Muscle of arm (tissue), 12 donors: ENCODE results near the gene CPSF6. TPM values are rescaled to one million over a fixed set of nuclear protein-coding genes. Genes with fewer than 3 reads are reported as not detected.
"Not testable (repeated sequence)": the region's sequence is repeated elsewhere in the genome, so short reads cannot be mapped to it uniquely, and the experiment has no call there.

ENCODE experiments used
- DNase-seq: peaks from one replicate; pipeline ENCODE4 v3.0.0-alpha.2; 2013
- polyA plus RNA-seq, 12 donors: library from polyadenylated mRNA; unstranded; fragments of 120-200 nt; gene quantifications; one replicate each; pipeline ENCODE4 v1.2.1, GENCODE V29; 2013; ENCODE audit not compliant: insufficient read length in 12 of 12

The CPSF6 gene
- polyA plus RNA-seq, 12 donors = 44.3 to 73.2 (median 59.0) TPM; not detected in 1

DNA sequence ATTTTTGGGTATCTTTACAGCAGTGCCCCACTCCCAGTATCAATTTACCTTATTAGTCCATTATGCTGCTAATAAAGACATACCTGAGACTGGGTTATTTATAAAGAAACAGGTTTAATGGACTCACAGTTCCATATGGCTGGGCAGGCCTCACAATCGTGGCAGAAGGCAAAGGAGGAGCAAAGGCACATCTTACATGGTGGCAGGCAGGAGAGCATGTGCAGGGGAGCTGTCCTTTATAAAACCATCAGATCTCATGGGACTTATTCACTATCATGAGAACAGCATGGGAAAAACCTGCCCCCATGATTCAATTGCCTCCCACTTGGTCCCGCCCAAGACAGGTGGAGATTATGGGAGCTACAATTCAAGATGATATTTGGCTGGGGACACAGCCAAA lies 77.9 kb downstream of the CPSF6 start:
- DNase-seq = not testable (repeated sequence)

GRCh38 chr12:69318225-69318624 lies 78.9 kb downstream of the CPSF6 start:
- DNase-seq = no peak

- DNase-seq = no peak
Observed at GRCh38 chr12:69321351-69321750, 82.0 kb downstream of the CPSF6 start.

Other genes with a start within 250 kb of the CPSF6 start
- 100 to 1,000 TPM in 1 of 12 donors, 10 to 100 TPM in 10, not detected in 1; 11.7 to 234 (median 22.2) TPM for gene LYZ, start 108.8 kb downstream of the CPSF6 start, polyA plus RNA-seq
- gene YEATS4, start 120.2 kb downstream of the CPSF6 start, polyA plus RNA-seq = 10 to 100 TPM in 10 of 12 donors, not detected in 2; 10.9 to 21.8 (median 16.9) TPM
- gene FRS2, start 230.8 kb downstream of the CPSF6 start, polyA plus RNA-seq = 10 to 100 TPM in 11 of 12 donors, not detected in 1; 19.9 to 29.6 (median 22.4) TPM